Activated T-helper 9 cell treated with anti-CD3 and anti-CD28 coated beads, Interleukin-2, amount 50 U/mL, for 16 hours (primary cell): ENCODE results near the gene KATNIP.

Experiments
- DNase-seq: peaks from one replicate; pipeline ENCODE4 v3.0.0-alpha.2; 2020; ENCODE audit warnings: low read depth

The KATNIP gene

GRCh38 chr16:27585200-27585599 lies 35.3 kb downstream of the KATNIP start:
- DNase-seq, result no peak

- DNase-seq, result no peak
Observed at GRCh38 chr16:27586711-27587110, 36.8 kb downstream of the KATNIP start.

DNA sequence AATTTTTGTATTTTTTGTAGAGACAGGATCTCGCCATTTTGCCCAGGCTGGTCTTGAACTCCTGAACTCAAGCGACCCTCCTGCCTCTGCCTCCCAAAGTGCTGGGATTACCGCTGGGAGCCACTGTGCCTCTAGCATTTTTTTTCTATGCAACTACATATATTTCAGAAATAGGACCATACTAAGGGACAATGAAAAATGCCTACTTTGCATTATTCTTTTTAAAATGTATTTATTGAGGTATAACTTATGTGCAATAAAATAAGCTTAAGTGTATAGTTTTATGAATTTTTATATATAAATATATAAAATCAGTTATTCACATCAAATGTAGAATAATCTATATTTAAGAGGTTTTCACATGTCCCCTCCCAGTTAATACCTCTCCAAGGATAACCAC lies 38.1 kb downstream of the KATNIP start:
- no peak for DNase-seq

DNA sequence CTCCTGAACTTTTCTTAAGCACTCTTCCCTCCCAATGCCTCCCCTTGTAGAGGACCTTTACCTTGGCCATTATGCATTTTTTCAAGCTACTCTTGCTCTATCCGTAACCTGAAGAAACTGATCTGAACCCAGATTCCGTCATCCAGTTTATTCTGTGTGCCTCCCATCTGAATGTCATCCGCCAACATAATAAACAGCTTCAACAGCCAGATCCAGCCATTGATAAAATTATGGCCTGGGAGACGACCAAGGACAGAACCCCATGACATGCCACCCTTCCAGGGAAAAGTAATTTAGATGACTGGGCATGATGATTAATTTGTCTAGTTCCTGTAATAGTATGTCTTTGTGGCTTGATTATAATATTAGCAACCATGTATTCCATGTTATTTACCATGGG lies 41.9 kb downstream of the KATNIP start:
- no peak for DNase-seq

- DNase-seq, result no peak
Observed at GRCh38 chr16:27595475-27595874, 45.5 kb downstream of the KATNIP start.

- no peak for DNase-seq
Observed at GRCh38 chr16:27595993-27596392, 46.0 kb downstream of the KATNIP start.

DNA sequence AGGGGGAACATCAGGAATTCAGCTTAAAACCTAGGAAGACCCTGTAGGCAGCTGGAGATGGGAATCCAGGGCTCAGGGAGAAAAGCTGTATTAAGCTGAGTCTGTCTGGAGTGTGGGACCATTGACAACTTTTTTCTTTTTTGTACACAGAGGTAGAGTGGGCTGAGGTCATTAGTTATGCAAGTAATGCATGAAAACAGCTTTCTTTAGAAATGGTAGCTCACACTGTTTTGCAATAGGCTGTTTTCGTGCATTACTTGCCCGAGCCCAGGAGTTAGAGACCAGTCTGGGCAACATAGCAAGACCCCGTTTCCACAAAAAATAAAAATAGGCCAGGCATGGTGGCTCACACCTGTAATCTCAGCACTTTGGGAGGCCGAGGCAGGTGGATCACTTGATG lies 46.5 kb downstream of the KATNIP start:
- DNase-seq, result no peak

DNA sequence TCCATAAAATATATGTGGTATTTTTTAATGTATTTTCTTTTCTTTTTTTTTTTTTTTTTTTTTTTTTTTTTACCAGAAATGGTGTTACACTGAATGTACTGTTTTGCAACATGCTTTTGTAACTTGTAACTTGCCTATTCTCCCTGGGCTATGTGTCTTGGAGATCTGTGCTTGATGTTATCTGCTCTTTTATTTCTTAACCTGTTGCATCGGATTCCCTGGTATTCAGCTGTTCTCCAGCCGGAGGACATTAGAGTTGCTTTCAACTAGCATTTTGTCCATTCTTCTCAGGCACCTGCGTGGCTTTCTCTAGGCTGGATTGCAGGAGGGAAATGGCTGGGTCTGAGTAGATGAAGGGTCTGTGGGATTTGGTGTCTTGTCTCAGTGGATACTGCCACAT lies 47.4 kb downstream of the KATNIP start:
- DNase-seq, result no peak

DNA sequence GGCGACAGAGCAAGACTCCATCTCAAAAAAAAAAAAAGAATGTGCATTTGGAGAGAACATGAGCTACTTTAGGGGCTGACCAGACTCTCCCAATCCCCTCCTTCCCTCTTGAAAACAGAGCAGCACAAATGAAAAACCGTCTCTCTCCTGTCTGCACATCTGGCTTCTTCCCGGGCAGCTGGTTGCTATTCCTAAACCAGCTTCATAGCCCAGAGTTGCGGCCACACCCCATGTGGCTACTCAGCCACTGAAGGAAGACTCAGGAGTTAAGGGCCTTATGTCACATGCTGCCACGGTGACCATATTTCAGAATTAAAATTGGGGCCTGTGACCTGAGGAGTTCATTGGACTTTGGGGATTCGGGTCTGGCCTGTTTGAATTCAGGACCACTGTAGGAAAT lies 48.3 kb downstream of the KATNIP start:
- no peak for DNase-seq

GRCh38 chr16:27598931-27599565 lies 49.1 kb downstream of the KATNIP start:
- no peak for DNase-seq

DNA sequence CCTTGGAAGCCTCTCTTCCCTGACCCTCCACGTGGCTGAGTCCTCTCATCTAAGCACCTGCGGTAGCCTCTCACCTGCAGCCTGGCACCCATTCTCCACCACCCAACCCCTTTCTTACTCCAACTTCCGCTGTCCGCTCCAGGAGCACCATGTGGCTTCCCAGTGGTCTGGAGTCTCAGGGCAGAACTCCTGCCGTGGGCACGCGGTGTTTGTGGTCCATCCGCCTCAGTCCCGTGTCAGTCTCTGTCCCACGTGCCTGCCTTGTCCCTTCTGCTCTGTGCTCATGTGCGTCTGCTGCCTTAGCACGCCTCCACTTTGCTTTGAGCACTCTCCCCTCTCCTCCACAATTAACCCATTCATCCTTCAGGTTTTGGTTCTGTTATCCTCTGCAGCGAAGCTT lies 49.7 kb downstream of the KATNIP start:
- no peak for DNase-seq
